HG03139 (cell line): Measurements from ENCODE around the gene HIPK3.
"Not testable (repeated sequence)": the region's sequence is repeated elsewhere in the genome, so short reads cannot be mapped to it uniquely, and the experiment has no call there.

Experiments used
- ATAC-seq: cut with Tn5 transposase; IDR thresholded peaks from one replicate; pipeline ENCODE4 v1.9.1; 2021; ENCODE audit not compliant: unreplicated experiment

Gene HIPK3

DNA sequence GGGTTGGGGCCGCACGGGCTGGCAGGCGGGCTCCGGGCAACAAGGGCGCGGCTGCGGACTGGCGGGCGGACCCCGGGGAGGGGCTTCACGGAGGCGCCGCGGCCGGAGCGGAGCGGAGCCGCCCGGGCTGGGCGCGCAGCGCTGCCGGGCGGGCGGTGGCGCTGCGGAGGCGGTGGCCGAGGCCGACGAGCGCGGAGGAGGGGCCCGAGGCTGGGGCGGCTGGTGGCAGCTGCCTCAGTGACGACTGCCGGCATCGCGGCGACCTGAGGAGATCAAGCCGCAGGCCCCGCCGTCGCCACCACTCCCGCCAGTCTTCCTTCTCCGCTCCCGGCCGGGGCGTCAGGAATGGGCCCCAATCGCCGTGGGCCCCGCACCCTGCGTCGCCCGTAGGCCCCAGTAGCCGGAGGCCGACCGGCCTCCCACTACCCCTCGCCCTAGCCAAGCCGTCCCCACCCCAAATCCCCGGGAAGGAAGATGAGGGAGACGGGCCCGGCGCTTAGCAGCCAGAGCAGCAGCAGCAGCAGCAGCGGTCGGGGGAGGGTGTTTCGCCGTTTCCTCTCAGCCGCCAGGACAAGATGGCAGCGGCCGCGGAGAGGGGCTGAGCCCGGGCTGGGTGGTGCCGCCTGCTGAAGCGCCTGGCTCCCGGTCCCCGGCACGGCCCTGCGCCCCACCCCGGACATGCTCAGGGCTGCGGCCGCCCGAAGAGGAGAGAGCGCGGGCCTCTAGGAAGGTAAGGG lies at the start of gene HIPK3:
HIPK3 (plus strand) TSS at position 222 of the 737 bp plus-strand sequence.
- peak; percentile 75 for ATAC-seq

DNA sequence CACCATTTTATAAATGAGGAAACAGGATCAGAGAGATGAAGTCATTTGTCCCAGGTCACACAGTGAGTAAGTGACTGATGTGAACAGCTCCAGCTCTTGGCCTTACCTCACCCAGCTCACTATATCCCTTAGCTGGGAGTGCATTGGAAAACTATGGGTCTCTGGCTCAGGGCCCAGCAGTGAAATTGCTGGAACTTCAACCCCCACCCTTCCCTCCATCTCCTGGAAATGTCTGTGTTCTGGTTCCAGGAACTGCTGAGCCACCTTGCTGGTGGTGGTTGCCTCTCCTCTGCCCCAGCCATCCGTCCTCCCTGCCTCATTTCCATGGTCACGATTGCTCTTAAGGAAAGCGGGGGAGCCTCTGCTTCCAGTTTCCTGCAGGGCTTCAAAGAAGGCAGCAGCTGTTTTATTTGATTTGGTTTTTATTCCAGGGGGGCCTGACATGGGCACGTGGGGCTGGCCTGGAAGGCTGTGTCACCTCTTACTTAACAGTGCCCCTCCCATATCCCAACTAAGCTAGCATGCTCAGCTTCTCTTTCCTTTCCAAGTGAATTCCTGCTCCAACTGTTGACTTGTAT lies 49.7 kb upstream of the HIPK3 start:
- ATAC-seq, result no peak

- no peak for ATAC-seq
Observed at GRCh38 chr11:33208150-33208549, 49.0 kb upstream of the HIPK3 start.

DNA sequence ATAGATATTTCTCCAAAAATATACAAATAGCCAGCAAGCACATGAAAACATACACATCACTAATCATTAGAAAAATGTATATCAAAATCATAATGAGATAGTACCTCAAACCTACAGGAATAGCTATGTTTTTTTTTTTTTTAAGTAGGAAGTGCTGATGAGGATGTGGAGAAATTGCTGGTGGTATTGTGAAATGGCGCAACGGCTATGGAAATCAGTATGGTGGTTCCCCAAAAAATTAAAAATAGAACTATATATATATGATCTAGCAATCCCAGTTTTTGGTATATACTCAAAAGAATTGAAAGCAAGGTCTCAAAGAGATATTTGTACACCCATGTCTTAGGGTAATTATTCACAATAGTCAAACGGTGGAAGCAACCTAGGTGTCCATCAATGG lies 46.0 kb upstream of the HIPK3 start:
- ATAC-seq, result no peak

DNA sequence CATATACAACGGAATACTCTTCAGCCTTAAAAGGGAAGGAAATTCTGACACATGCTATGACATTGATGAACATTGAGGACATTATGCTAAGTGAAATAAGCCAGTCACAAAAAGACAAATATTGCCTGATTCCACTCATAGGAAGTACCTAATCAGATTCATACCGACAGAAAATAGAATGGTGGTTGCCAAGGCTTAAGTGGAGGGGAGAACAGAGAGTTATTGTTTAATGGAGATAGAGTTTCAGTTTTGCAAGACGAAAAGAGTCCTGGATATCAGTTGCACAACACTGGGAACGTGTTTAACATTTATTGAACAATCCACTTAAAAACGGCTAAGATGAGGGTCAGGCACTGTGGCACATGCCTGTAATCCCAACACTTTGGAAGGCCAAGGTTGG lies 45.6 kb upstream of the HIPK3 start:
- no peak for ATAC-seq

- ATAC-seq, result no peak
Observed at GRCh38 chr11:33214187-33214586, 43.0 kb upstream of the HIPK3 start.

DNA sequence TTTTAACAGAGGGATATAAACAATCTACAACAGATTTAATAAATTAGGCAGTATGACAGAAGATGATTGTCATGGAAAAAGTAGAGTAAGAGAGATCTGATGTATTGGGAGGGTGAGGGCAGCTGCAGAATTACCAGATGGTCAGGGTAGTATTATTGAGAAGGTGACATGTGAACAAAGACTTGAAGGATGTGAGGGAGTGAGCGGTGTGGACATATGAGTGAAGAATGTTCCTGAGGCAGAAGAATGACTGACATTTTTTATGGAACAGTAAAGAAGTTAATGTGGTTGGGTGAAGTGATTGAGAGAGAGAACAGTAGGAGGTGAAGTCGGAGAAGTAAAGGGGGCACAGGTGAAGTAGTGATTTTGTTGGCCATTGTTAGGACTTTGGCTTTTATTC lies 42.4 kb upstream of the HIPK3 start:
- no peak for ATAC-seq

DNA sequence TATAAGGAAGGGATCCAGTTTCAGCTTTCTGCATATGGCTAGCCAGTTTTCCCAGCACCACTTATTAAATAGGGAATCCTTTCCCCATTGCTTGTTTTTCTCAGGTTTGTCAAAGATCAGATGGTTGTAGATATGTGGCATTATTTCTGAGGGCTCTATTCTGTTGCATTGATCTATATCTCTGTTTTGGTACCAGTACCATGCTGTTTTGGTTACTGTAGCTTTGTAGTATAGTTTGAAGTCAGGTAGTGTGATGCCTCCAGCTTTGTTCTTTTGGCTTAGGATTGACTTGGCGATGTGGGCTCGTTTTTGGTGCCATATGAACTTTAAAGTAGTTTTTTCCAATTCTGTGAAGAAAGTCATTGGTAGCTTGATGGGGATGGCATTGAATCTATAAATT lies 40.5 kb upstream of the HIPK3 start:
- not testable (repeated sequence) for ATAC-seq

GRCh38 chr11:33222052-33222750 lies 35.0 kb upstream of the HIPK3 start:
- ATAC-seq, result no peak

- no peak for ATAC-seq
Observed at GRCh38 chr11:33225371-33225770, 31.8 kb upstream of the HIPK3 start.

DNA sequence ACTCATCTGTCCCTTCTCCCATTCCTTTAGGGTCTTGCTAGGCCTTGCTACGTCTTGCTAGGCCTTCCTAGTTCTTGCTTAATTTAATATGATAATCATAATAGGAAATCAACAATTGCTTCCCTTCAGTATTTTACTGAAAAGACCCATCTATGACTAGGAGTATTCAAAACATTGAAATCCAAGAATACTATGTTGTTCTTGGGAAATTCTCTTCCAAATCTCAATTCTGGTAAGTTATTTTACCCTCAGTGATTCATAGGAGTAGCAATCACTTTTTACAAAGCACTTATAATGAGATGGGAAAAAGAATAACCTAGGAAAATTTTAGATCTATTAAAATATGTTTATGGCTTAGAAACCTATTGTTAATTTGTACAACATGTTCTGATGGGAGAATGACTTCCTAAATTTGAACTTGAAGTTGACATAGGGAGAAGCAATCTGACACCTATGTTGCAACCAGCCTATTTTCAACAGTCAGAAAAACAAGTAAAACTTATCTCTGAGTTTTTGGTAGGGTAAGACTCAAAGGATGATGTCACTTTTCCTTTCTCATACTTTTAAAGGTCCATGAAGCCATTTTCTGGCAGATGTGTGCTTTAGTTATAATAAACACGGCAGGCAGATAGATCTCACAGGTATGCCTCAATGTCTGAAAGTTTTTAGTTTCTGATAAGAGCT lies 29.5 kb upstream of the HIPK3 start:
- no peak for ATAC-seq

DNA sequence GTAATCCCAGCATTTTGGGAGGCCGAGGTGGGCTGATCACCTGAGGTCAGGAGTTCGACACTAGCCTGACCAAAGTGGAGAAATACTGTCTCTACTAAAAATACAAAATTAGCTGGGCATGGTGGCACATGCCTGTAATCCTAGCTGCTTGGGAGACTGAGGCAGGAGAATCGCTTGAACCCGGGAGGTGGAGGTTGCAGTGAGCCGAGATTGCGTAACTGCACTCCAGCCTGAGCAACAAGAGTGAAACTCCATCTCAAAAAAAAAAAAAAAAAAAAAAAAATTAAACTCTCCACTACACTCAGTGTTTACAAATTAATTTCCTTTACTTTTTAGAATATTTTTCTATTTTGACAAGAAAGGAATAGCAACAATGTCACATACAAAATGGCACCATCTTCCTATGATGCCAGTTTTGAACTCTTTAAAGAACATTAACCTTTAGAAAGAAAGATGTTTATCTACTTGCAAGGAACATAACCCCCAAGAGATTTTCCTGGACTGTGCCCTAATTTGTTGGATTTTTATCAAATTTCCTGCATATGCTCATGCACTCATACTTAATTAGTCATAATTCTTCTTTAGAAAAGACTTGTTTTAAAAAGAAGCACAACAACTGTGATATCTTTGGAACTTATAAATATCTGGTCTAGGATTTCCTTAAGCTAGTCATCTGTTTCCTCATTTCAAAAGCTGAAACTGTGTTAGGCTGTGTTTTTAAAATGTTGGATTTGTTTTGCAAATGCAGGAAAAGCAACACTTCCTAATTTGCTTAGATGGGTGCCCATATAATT lies 22.6 kb upstream of the HIPK3 start:
- no peak for ATAC-seq

GRCh38 chr11:33237039-33237597 lies 20.1 kb upstream of the HIPK3 start:
- ATAC-seq, result no peak

DNA sequence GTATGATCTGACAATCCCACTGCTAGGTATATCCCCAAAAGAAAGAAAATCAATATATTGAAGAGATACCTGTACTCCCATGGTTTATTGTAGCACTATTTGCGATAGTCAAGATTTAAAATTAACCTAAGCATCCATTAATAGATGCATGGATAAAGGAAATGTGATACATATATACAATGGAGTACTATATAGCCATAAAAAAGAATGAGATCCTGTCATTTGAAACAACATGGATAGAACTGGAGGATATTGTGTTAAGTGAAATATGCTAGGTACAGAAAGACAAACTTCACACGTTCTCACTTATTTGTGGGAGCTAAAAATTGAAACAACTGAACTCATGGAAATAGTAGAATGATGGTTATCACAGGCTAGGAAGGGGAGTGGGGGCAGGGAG lies 14.6 kb upstream of the HIPK3 start:
- ATAC-seq, result no peak

DNA sequence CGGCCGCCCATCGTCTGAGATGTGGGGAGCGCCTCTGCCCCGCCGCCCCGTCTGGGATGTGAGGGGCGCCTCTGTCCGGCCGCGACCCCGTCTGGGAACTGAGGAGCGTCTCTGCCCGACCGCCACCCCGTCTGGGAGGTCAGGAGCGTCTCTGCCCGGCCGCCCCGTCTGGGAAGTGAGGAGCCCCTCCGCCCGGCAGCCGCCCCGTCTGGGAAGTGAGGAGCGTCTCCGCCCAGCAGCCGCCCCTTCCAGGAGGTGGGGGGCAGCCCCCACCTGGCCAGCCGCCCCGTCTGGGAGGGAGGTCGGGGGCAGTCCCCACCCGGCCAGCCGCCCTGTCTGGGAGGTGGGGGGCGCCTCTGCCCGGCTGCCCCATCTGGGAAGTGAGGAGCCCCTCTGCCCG lies 13.5 kb upstream of the HIPK3 start:
- ATAC-seq, result not testable (repeated sequence)

- no peak for ATAC-seq
Observed at GRCh38 chr11:33248416-33248971, 8.7 kb upstream of the HIPK3 start.

- ATAC-seq, result no peak
Observed at GRCh38 chr11:33256031-33256812, 959 bp upstream of the HIPK3 start.

DNA sequence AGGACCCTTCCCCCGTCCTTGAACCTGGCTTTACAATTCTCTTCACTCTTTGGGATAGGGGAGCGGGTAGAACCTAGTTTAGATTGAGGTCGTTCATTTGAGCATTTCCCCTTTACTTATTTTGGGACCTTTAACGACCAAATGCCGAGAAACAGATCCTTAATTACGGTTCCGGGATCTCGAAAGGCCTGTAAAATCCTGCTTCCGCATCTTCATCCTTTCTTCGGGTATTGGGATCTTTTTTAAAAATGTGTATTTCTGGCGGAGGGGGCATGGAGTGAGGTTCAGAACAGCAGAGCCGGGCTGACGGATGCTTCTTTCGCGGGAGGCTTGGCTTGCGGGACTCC lies 395 bp upstream of the HIPK3 start:
- no peak for ATAC-seq

DNA sequence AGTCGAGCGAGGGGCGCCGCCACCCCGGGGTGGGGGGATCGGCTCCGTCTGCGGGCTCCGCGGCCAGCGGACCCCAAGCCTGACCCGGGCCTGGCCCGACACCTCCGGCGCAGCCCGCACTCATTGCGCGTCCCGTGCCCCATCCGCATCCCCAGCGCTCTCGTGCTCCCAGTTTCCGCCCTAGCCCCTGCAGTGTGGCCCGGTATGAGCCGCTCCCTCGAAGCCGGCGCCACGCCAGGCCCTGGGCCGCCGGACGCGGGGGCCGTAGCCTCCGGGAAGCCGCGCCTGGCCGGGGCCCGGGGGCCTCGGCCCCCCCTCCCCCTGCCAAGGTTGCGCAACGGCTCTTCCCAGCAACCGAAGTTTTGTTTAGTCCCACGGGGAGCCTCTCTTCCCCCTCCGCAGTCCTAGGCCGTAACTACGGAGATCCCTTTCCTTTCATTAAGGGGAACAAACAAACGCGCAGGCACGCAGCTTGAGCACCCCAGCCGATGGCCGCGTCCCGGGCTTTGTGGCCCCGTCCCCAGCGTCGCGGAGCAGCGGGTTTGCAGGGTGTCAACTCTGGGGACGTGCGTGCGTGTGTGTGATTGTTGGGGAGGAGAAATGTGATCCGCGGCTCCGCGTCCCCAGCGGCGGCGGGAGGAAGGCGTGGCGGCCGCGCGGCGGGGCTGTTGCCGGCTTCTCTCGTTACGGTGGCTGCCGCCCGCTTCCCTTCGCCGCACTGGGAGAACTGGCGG lies 883 bp downstream of the HIPK3 start:
- ATAC-seq, result peak; percentile 34
